IMR-90 (cell line): Measurements from ENCODE around the gene EPHA2. TPM values are rescaled to one million over a fixed set of nuclear protein-coding genes. Genes with fewer than 3 reads are reported as not detected.
A peak's percentile ranks its signal among the peaks of the same experiment; 100 is the strongest.

Experiments
- ATAC-seq: fragments of 200-7000 bp; cut with Tn5 transposase; 2 replicates; pipeline ENCODE4 v1.9.1; 2020; ENCODE audit warnings: low read depth, mild to moderate bottlenecking, moderate library complexity
- BruUV-seq: library from RNA; stranded (reverse); fragments of 400-500 nt; replicated peaks from 2 replicates; lab custom pipeline; 2021; lab: Mats Ljungman, UMichigan
- CTCF ChIA-PET: fragments of 300-600 bp; formaldehyde crosslinking; extraction: SDS; loops from one replicate; lab custom pipeline; 2021; ENCODE audit warnings: antibody characterized with exemption; lab: Yijun Ruan, JAX
- POLR2A ChIA-PET: fragments of 300-600 bp; sonication (Branson Sonifier 250); formaldehyde crosslinking; loops from one replicate; lab custom pipeline; 2022; ENCODE audit warnings: antibody characterized with exemption; ENCODE audit not compliant: unreplicated experiment; lab: Charles Lee
- DNase-seq: peaks from one replicate; pipeline ENCODE4 v3.0.0; 2013
- H2AFZ ChIP-seq: replicated peaks from 2 replicates; pipeline ENCODE3; 2013; ENCODE audit warnings: low read length, mild to moderate bottlenecking; ENCODE audit not compliant: poor library complexity
- H2AK5ac ChIP-seq: 2 replicates; pipeline ENCODE4 v1.6.1; 2013; ENCODE audit warnings: low read depth, low read length, inconsistent platforms
- H2AK9ac ChIP-seq: replicated peaks from 2 replicates; pipeline ENCODE3; 2013; ENCODE audit warnings: mild to moderate bottlenecking, low read depth, low read length, moderate library complexity; ENCODE audit not compliant: poor library complexity
- H2BK120ac ChIP-seq: 2 replicates; pipeline ENCODE4 v1.6.1; 2013; ENCODE audit warnings: low read depth, low read length, inconsistent platforms
- H2BK15ac ChIP-seq: 3 replicates; pipeline ENCODE4 v1.6.1; 2013; ENCODE audit warnings: low read depth, low read length, inconsistent platforms
- H2BK20ac ChIP-seq: 2 replicates; pipeline ENCODE4 v1.6.1; 2013; ENCODE audit warnings: low read depth, mild to moderate bottlenecking, inconsistent platforms, low read length, moderate library complexity
- H2BK5ac ChIP-seq: 2 replicates; pipeline ENCODE4 v1.6.1; 2013; ENCODE audit warnings: mild to moderate bottlenecking, low read depth, low read length, inconsistent platforms; ENCODE audit not compliant: poor library complexity, severe bottlenecking
- H3K14ac ChIP-seq: replicated peaks from 2 replicates; pipeline ENCODE4 v1.6.1; 2013; ENCODE audit warnings: low read depth, low read length, inconsistent platforms
- H3K18ac ChIP-seq: 2 replicates; pipeline ENCODE4 v1.6.1; 2013; ENCODE audit warnings: low read depth, low read length, control low read depth
- H3K23ac ChIP-seq: 2 replicates; pipeline ENCODE4 v1.6.1; 2013; ENCODE audit warnings: low read depth, low read length, inconsistent platforms
- H3K27ac ChIP-seq: 2 replicates; pipeline ENCODE4 v1.5.1; 2013; ENCODE audit warnings: mild to moderate bottlenecking, control low read depth, low read length; ENCODE audit not compliant: insufficient read depth
- H3K27me3 ChIP-seq: 2 replicates; pipeline ENCODE4 v1.6.1; 2013; ENCODE audit warnings: low read length; ENCODE audit not compliant: control insufficient read depth, insufficient read depth
- H3K36me3 ChIP-seq: 2 replicates; pipeline ENCODE4 v1.6.1; 2013; ENCODE audit warnings: low read length, mixed read lengths; ENCODE audit not compliant: control insufficient read depth, insufficient read depth
- H3K4ac ChIP-seq: 2 replicates; pipeline ENCODE4 v1.6.1; 2013; ENCODE audit warnings: low read depth, low read length, inconsistent platforms
- H3K4me1 ChIP-seq: 2 replicates; pipeline ENCODE4 v1.6.1; 2013; ENCODE audit warnings: low read length, mixed read lengths; ENCODE audit not compliant: control insufficient read depth, insufficient read depth
- H3K4me2 ChIP-seq: 2 replicates; pipeline ENCODE4 v1.6.1; 2013; ENCODE audit warnings: low read depth, mild to moderate bottlenecking, control low read depth, low read length, moderate library complexity
- H3K4me3 ChIP-seq: 2 replicates; pipeline ENCODE4 v1.5.1; 2013; ENCODE audit warnings: low read depth, mild to moderate bottlenecking, control low read depth, low read length, moderate library complexity; ENCODE audit not compliant: insufficient read depth
- H3K56ac ChIP-seq: 2 replicates; pipeline ENCODE4 v1.6.1; 2013; ENCODE audit warnings: low read length, inconsistent platforms; ENCODE audit not compliant: insufficient read depth; ENCODE audit errors: extremely low read depth
- H3K79me1 ChIP-seq, 2 experiments: 2 replicates each; pipeline ENCODE4 v1.6.1; 2013; ENCODE audit warnings: low read length in 2 of 2, inconsistent platforms in 1 of 2, low read depth in 1 of 2
- H3K9ac ChIP-seq: 2 replicates; pipeline ENCODE4 v1.6.1; 2013; ENCODE audit warnings: low read depth, low read length, control low read depth
- H3K9me1 ChIP-seq: 2 replicates; pipeline ENCODE4 v1.6.1; 2013; ENCODE audit warnings: low read length, inconsistent platforms; ENCODE audit not compliant: insufficient read depth
- H3K9me3 ChIP-seq: 2 replicates; pipeline ENCODE4 v1.6.1; 2013; ENCODE audit warnings: low read length; ENCODE audit not compliant: control insufficient read depth, insufficient read depth
- H4K20me1 ChIP-seq: 2 replicates; pipeline ENCODE4 v1.6.1; 2013; ENCODE audit warnings: low read length, inconsistent platforms; ENCODE audit not compliant: insufficient read depth
- H4K5ac ChIP-seq: 2 replicates; pipeline ENCODE4 v1.6.1; 2013; ENCODE audit warnings: mild to moderate bottlenecking, low read depth, low read length, control low read depth
- H4K8ac ChIP-seq, 2 experiments: 2 replicates each; pipeline ENCODE4 v1.6.1; 2013; ENCODE audit warnings: low read depth in 2 of 2, low read length in 2 of 2, control low read depth in 1 of 2, inconsistent platforms in 1 of 2
- H4K91ac ChIP-seq: 2 replicates; pipeline ENCODE4 v1.6.1; 2013; ENCODE audit warnings: low read depth, low read length, inconsistent platforms; ENCODE audit not compliant: insufficient read depth
- CEBPB ChIP-seq: IDR thresholded peaks from 2 replicates; pipeline ENCODE4 v1.6.1; 2012; ENCODE audit warnings: low read depth, low read length, improper control_type of control experiment
- CHD1 ChIP-seq: IDR thresholded peaks from 2 replicates; pipeline ENCODE4 v1.6.1; 2012; ENCODE audit warnings: low read depth, low read length, improper control_type of control experiment
- FOS ChIP-seq: fragments of 150-350 bp; IDR thresholded peaks from 2 replicates; pipeline ENCODE4 v1.6.1; 2016; ENCODE audit warnings: low read depth, low read length
- MAFK ChIP-seq: IDR thresholded peaks from 2 replicates; pipeline ENCODE4 v1.6.1; 2012; ENCODE audit warnings: low read depth, low read length, improper control_type of control experiment
- MAZ ChIP-seq: IDR thresholded peaks from 2 replicates; pipeline ENCODE4 v1.6.1; 2012; ENCODE audit warnings: low read depth, mild to moderate bottlenecking, low read length, improper control_type of control experiment, moderate library complexity, borderline replicate concordance
- MXI1 ChIP-seq: IDR thresholded peaks from 2 replicates; pipeline ENCODE4 v1.6.1; 2012; ENCODE audit warnings: low read depth, mild to moderate bottlenecking, low read length, moderate library complexity, borderline replicate concordance
- NFE2L2 ChIP-seq: fragments of 150-350 bp; IDR thresholded peaks from 2 replicates; pipeline ENCODE4 v1.6.1; 2016; ENCODE audit warnings: low read depth, mild to moderate bottlenecking, low read length
- POLR2A ChIP-seq: IDR thresholded peaks from 2 replicates; pipeline ENCODE4 v1.6.1; 2012; ENCODE audit warnings: mild to moderate bottlenecking, low read depth, low read length
- RAD21 ChIP-seq: IDR thresholded peaks from 2 replicates; pipeline ENCODE4 v1.6.1; 2012; ENCODE audit warnings: low read length, improper control_type of control experiment
- RCOR1 ChIP-seq: IDR thresholded peaks from 2 replicates; pipeline ENCODE4 v1.6.1; 2012; ENCODE audit warnings: mild to moderate bottlenecking, low read length, improper control_type of control experiment; ENCODE audit not compliant: insufficient replicate concordance
- RFX5 ChIP-seq: IDR thresholded peaks from 2 replicates; pipeline ENCODE4 v1.8.0; 2012; ENCODE audit warnings: low read depth, mild to moderate bottlenecking, low read length, moderate library complexity
- SMC3 ChIP-seq: fragments of 150-350 bp; IDR thresholded peaks from 2 replicates; pipeline ENCODE4 v1.6.1; 2016; ENCODE audit warnings: low read depth, mild to moderate bottlenecking, antibody characterized with exemption, low read length, moderate library complexity
- WGBS, 2 experiments: methylation state at CpG; one replicate each; pipeline versions ENCODE4 v1.1.5 to v1.1.7; 2013; ENCODE audit warnings: missing lambda C conversion rate in 2 of 2; ENCODE audit not compliant: insufficient read length in 1 of 2; ENCODE audit errors: extremely low coverage in 2 of 2; 5-methylcytosine and 5-hydroxymethylcytosine counted together
- dilution Hi-C: fragments of 300-500 bp; cut with HindIII; formaldehyde crosslinking; loops from one replicate; pipeline ENCODE4 v1.14.3; 2018; ENCODE audit warnings: low sequenced_read_pairs; ENCODE audit not compliant: unreplicated experiment
- in situ Hi-C: fragments of 300-500 bp; cut with MboI; formaldehyde crosslinking; loops from 3 replicates; pipeline ENCODE4 v1.14.3; 2019; ENCODE audit warnings: low sequenced_read_pairs, inconsistent platforms, mixed read lengths
- intact Hi-C: fragments of 100-400 bp; cut with micrococcal nuclease; formaldehyde crosslinking; loops from 2 replicates; pipeline ENCODE4 v1.10.0; 2022
- polyA plus RNA-seq, 3 experiments: library from polyadenylated mRNA; depleted of rRNA; stranded (reverse); fragments of >200 nt; gene quantifications; 2 replicates each; pipeline ENCODE4 v1.2.3, GENCODE V29; 2012; ENCODE audit warnings: low replicate concordance in 1 of 3
- total RNA-seq: library from RNA; depleted of rRNA; stranded (reverse); fragments of >200 nt; gene quantifications from 2 replicates; pipeline ENCODE4 v1.2.3, GENCODE V29; 2012
- TF ChIP-seq, protein P1 (sequence below): fragments of 150-350 bp; IDR thresholded peaks from 2 replicates; pipeline ENCODE4 v1.6.1; 2016; ENCODE audit warnings: low read depth, mild to moderate bottlenecking, low read length, moderate library complexity, borderline replicate concordance
- TF ChIP-seq, protein P2 (sequence below): fragments of 150-350 bp; IDR thresholded peaks from 2 replicates; pipeline ENCODE4 v1.6.1; 2017; ENCODE audit warnings: mild to moderate bottlenecking, antibody characterized with exemption, low read length, low read depth
- TF ChIP-seq, protein P3 (sequence below): conservative IDR thresholded peaks from 2 replicates; pipeline ENCODE4 v1.5.1; 2012; ENCODE audit warnings: mild to moderate bottlenecking, low read depth, low read length, improper control_type of control experiment

The EPHA2 gene
- total and polyA plus RNA-seq, 2 of the 4 experiments (the other 2 are of a cell fraction), result 24.0 to 72.6 TPM

DNA sequence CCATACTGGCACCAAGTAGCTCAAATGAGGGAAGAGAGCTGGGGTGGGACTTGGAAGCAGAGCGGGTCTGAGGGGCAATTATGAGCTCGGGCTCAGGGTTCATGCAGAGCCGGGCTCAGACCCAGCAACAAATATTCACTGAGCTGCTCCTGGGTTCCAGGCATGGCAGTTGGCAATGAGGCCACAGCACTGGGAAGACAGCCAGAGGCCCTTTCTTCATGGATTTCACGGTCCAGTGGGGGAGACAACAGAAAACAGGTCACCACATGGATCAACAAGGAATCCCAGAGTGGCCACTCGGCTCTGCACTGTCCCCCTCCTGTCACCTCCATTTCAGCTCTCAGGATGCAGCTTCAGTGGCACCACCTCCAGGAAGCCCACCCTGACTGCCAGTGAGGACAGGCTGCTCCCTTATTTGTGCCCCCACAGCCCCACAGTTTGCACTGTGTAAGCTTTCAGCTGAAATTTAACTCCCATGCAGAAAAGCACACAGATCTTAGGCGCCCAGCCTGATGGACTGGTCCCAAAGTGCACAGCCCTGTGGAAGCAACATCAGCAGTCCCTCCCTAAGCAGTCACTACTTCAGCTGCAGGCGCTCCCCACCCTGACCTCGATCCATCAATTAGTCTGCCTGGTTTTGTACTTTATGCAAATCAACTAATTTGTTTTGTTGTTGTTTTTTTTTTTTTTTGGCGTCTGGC is 34.2 kb upstream of the EPHA2 start:
- no peak overlapping the region for H3K9ac ChIP-seq
- dilution Hi-C loops, result no loop called here
- in situ Hi-C loops, result loop anchor here (25.0 kb wide), 1 partner anchor 403 kb away; no protein-coding TSS in a partner anchor
- no peak overlapping the region for H2AFZ ChIP-seq
- no peaks in the 10 kb centered on the region for H4K20me1 ChIP-seq
- H3K36me3 ChIP-seq, result no peaks in the 10 kb centered on the region
- H3K18ac ChIP-seq, result no peak overlapping the region
- POLR2A ChIA-PET, result interaction anchor here (0.5 kb wide), 1 partner anchor 393 kb away, joined by 3 read pairs; no protein-coding TSS in a partner anchor
- H3K56ac ChIP-seq, result no peak overlapping the region
- H2AK5ac ChIP-seq, result 0 out of 2 replicates have a peak overlapping the region, but pooled peaks have one; percentile 9
- no peak overlapping the region for H3K4me2 ChIP-seq
- DNase-seq (no peak), ATAC-seq (no peak)
- H4K91ac ChIP-seq, result no peak overlapping the region
- no peak overlapping the region for H2BK15ac ChIP-seq
- H4K5ac ChIP-seq, result no peak overlapping the region
- no peak overlapping the region for H4K8ac ChIP-seq
- CTCF ChIA-PET, result interaction anchor here (0.7 to 2.5 kb wide), 2 partner anchors 11 to 108 kb away, joined by 3 to 13 read pairs; no protein-coding TSS in a partner anchor
- no TSS peak for BruUV-seq
- no peak overlapping the region for H3K23ac ChIP-seq
- no peak overlapping the region for H3K4ac ChIP-seq
- no peak overlapping the region for H3K4me3 ChIP-seq
- H3K27me3 ChIP-seq, result no peaks in the 10 kb centered on the region
- H3K79me1 ChIP-seq, result no peaks in the 10 kb centered on the region
- intact Hi-C loops, result loop anchor here (5.0 kb wide), 1 partner anchor 172 kb away; no protein-coding TSS in a partner anchor
- H2BK120ac ChIP-seq, result no peak overlapping the region
- no peak overlapping the region for H3K14ac ChIP-seq
- H2AK9ac ChIP-seq, result peak overlapping the region; percentile 91
- H2BK20ac ChIP-seq, result no peak overlapping the region
- no peak overlapping the region for H3K27ac ChIP-seq
- WGBS, 2 experiments, result 51% methylated on average over 4 of the region's 9 CpGs; no CpG with 5 or more reads in 1 of the 2 experiments
- no peaks in the 10 kb centered on the region for H3K9me1 ChIP-seq
- peaks cover 4% of the 10 kb centered on the region for H3K4me1 ChIP-seq
- no peak overlapping the region for H2BK5ac ChIP-seq
- no peaks in the 10 kb centered on the region for H3K9me3 ChIP-seq
- TF ChIP-seq, protein P1, sequence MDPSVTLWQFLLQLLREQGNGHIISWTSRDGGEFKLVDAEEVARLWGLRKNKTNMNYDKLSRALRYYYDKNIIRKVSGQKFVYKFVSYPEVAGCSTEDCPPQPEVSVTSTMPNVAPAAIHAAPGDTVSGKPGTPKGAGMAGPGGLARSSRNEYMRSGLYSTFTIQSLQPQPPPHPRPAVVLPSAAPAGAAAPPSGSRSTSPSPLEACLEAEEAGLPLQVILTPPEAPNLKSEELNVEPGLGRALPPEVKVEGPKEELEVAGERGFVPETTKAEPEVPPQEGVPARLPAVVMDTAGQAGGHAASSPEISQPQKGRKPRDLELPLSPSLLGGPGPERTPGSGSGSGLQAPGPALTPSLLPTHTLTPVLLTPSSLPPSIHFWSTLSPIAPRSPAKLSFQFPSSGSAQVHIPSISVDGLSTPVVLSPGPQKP, result no peak
- TF ChIP-seq FOS, result no peak
- TF ChIP-seq MAZ, result no peak
- TF ChIP-seq POLR2A, result no peak
- TF ChIP-seq MAFK, result no peak
- TF ChIP-seq, protein P2, sequence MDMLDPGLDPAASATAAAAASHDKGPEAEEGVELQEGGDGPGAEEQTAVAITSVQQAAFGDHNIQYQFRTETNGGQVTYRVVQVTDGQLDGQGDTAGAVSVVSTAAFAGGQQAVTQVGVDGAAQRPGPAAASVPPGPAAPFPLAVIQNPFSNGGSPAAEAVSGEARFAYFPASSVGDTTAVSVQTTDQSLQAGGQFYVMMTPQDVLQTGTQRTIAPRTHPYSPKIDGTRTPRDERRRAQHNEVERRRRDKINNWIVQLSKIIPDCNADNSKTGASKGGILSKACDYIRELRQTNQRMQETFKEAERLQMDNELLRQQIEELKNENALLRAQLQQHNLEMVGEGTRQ, result no peak
- TF ChIP-seq NFE2L2, result no peak
- no peak for TF ChIP-seq SMC3
- TF ChIP-seq RAD21, result no peak
- TF ChIP-seq RFX5, result no peak
- TF ChIP-seq MXI1, result no peak
- no peak for TF ChIP-seq CEBPB
- TF ChIP-seq, protein P3, sequence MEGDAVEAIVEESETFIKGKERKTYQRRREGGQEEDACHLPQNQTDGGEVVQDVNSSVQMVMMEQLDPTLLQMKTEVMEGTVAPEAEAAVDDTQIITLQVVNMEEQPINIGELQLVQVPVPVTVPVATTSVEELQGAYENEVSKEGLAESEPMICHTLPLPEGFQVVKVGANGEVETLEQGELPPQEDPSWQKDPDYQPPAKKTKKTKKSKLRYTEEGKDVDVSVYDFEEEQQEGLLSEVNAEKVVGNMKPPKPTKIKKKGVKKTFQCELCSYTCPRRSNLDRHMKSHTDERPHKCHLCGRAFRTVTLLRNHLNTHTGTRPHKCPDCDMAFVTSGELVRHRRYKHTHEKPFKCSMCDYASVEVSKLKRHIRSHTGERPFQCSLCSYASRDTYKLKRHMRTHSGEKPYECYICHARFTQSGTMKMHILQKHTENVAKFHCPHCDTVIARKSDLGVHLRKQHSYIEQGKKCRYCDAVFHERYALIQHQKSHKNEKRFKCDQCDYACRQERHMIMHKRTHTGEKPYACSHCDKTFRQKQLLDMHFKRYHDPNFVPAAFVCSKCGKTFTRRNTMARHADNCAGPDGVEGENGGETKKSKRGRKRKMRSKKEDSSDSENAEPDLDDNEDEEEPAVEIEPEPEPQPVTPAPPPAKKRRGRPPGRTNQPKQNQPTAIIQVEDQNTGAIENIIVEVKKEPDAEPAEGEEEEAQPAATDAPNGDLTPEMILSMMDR, result no peak
- no peak for TF ChIP-seq RCOR1
- no peak for TF ChIP-seq CHD1
